Adrenal gland (tissue), 12 donors: ENCODE results near the gene COPZ1. TPM values are rescaled to one million over a fixed set of nuclear protein-coding genes. Genes with fewer than 3 reads are reported as not detected.

Experiments
- DNase-seq, 7 donors: peaks; one replicate each; pipeline ENCODE4 v3.0.0-alpha.2; 2019 to 2020
- H3K27ac ChIP-seq, 5 donors: fragments of 200-600 bp; sonication (generic) in 4 of 5; 1 replicate in 3 of 5; 2 replicates in 2 of 5; pipeline versions ENCODE4 v1.5.1 to v1.8.0; 2016 to 2020; ENCODE audit warnings: mild to moderate bottlenecking in 1 of 5
- H3K27me3 ChIP-seq: fragments of 200-600 bp; 2 replicates; pipeline ENCODE4 v1.8.0; 2021
- H3K36me3 ChIP-seq, 2 donors: fragments of 200-600 bp; replicated peaks in 1 of 2; 1 replicate in 1 of 2; 2 replicates in 1 of 2; pipeline versions ENCODE4 v1.5.1 to v1.8.0; 2018 to 2022
- H3K4me1 ChIP-seq, 2 donors: fragments of 200-600 bp; replicated peaks in 1 of 2; 1 replicate in 1 of 2; 2 replicates in 1 of 2; pipeline versions ENCODE4 v1.5.1 to v1.8.0; 2018 to 2021
- H3K4me3 ChIP-seq, 4 donors: fragments of 200-600 bp; sonication (generic) in 3 of 4; one replicate each; pipeline ENCODE4 v1.5.1; 2016 to 2018
- H3K9me3 ChIP-seq, 3 donors: fragments of 200-600 bp; sonication (generic) in 1 of 3; replicated peaks in 1 of 3; 1 replicate in 2 of 3; 2 replicates in 1 of 3; pipeline versions ENCODE4 v1.5.1 to v1.8.0; 2016 to 2021
- POLR2A ChIP-seq, 2 donors: fragments of 450-650 bp; IDR thresholded peaks; one replicate each; pipeline ENCODE4 v1.6.1; 2017; ENCODE audit warnings: antibody characterized with exemption in 2 of 2, mild to moderate bottlenecking in 2 of 2, moderate library complexity in 1 of 2
- WGBS, 4 donors: extraction: QIAGEN DNeasy Blood & Tissue Kit in 2 of 4; methylation state at CpG; one replicate each; pipeline versions ENCODE4 v1.1.5 to v1.1.7; 2013 to 2017; 5-methylcytosine and 5-hydroxymethylcytosine counted together
- intact Hi-C, 2 donors: fragments of 100-400 bp; cut with DNase I; formaldehyde crosslinking; loops; one replicate each; pipeline versions ENCODE4 v1.14.1 to v1.15.0; 2022 to 2023
- polyA plus RNA-seq, 3 donors: library from polyadenylated mRNA; stranded (reverse); fragments of 200-250 nt in 2 of 3; fragments of 350-450 nt in 1 of 3; fragmentation: Illumina TruSeq in 1 of 3; extraction: RNeasy Lipid Tissue Mini Kit (QIAGEN cat#74804) in 1 of 3; gene quantifications; one replicate each; pipeline ENCODE4 v1.2.3, GENCODE V29; 2013 to 2014
- total RNA-seq, 9 donors: library from RNA; depleted of rRNA in 4 of 9; stranded (reverse); fragments of >200 nt in 4 of 9; fragments of 120-200 nt in 1 of 9; fragmentation: NEBNext Ultra II Directional in 1 of 9; extraction: Animal tissue kit (Norgen Biotek cat#: 25700) in 1 of 9; gene quantifications; one replicate each; pipeline versions ENCODE4 v1.1.0 to v1.2.4, GENCODE V29; 2013 to 2023
- TF ChIP-seq, protein P1 (sequence below), 6 experiments: fragments of 450-650 bp in 4 of 6; fragments of 200-600 bp in 2 of 6; sonication (generic) in 1 of 6; IDR thresholded peaks; 1 replicate in 5 of 6; 2 replicates in 1 of 6; pipeline versions ENCODE4 v1.5.1 to v1.8.0; 2016 to 2021; ENCODE audit warnings: antibody characterized with exemption in 6 of 6, mild to moderate bottlenecking in 2 of 6, moderate library complexity in 1 of 6
- donor health status: healthy with polysubstance abuse.
- donor health status: Bipolar disorder and iron deficiency.
- donor health status: DM: yes; HTN: yes; CAD: no.
- donor health status: DM: no; HTN: no; CAD: no.
- donor health status: DM: no; HTN: no; CAD: no.
- donor health status: DM: yes; HTN: yes; CAD: no.

The COPZ1 gene
- total and polyA plus RNA-seq, 12 donors, result 54.7 to 252 (median 152) TPM

DNA sequence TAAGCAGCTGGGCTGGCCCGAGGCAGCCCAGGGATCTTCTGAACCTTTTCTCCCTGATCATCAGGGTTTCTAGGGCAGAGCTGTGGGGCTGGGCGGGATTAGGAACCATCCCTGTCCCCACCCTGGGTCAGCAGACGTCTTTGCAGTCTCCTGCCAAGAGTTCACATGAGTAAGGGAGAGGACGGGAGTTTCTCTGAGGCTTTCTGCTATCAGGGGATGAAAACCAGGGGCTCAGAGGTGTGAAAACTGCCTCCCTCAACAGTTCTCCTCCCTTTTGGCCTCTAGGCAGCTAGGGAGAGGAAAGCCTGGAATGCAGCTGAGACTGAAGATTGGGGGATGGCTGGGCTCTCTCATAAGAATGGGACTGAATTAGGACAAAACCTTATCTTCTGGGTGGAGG lies 51.7 kb downstream of the COPZ1 start:
- no peaks in the 10 kb centered on the region for H3K36me3 ChIP-seq
- 77 to 86% (median 81%) methylated on average over 4 of the region's 4 CpGs for WGBS, 4 donors
- no peaks in the 10 kb centered on the region for H3K27me3 ChIP-seq
- H3K4me1 ChIP-seq, result peaks cover 5 to 28% of the 10 kb centered on the region in 2 donors
- TF ChIP-seq, protein P1, sequence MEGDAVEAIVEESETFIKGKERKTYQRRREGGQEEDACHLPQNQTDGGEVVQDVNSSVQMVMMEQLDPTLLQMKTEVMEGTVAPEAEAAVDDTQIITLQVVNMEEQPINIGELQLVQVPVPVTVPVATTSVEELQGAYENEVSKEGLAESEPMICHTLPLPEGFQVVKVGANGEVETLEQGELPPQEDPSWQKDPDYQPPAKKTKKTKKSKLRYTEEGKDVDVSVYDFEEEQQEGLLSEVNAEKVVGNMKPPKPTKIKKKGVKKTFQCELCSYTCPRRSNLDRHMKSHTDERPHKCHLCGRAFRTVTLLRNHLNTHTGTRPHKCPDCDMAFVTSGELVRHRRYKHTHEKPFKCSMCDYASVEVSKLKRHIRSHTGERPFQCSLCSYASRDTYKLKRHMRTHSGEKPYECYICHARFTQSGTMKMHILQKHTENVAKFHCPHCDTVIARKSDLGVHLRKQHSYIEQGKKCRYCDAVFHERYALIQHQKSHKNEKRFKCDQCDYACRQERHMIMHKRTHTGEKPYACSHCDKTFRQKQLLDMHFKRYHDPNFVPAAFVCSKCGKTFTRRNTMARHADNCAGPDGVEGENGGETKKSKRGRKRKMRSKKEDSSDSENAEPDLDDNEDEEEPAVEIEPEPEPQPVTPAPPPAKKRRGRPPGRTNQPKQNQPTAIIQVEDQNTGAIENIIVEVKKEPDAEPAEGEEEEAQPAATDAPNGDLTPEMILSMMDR (IDR thresholded peaks at IDR 0.05), result no peak
- TF ChIP-seq POLR2A (IDR thresholded peaks at IDR 0.05), result no peak
- H3K9me3 ChIP-seq, result no peaks in the 10 kb centered on the region
- DNase-seq, result no peak
- intact Hi-C loops, result no loop called here
- no peak overlapping the region for H3K4me3 ChIP-seq
- no peak overlapping the region for H3K27ac ChIP-seq

DNA sequence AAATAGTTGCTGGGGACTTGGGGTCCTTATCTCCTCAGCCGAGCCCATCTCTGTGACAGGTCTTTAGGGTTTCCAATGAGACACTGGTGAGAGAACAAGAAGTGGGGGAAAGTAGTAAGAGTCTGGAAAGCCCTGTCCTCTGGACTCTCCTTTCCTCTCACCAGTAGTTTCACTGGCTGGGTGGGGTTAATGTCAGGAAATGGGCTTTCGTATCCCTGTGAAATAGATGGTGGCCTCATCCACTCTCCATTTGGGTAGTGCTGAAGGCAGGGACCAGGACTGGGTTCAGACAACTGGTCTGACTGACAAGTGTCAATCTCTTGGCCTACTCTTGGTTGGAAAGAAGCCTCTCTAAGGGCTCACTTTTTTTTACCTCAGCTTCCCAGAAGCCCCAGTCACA lies 52.1 kb downstream of the COPZ1 start:
- Histone ChIP-seq H3K9me3 (no peaks in the 10 kb centered on the region), H3K27me3 (no peaks in the 10 kb centered on the region), H3K27ac (no peak overlapping the region), H3K36me3 (no peaks in the 10 kb centered on the region), H3K4me1 (peaks cover 5 to 24% of the 10 kb centered on the region in 2 donors), H3K4me3 (no peak overlapping the region)
- TF ChIP-seq, protein P1 (IDR thresholded peaks at IDR 0.05), result no peak
- TF ChIP-seq POLR2A (IDR thresholded peaks at IDR 0.05), result no peak
- intact Hi-C loops, result no loop called here
- no peak for DNase-seq
- WGBS, 4 donors, result 83 to 97% (median 88%) methylated on average over 2 of the region's 2 CpGs

DNA sequence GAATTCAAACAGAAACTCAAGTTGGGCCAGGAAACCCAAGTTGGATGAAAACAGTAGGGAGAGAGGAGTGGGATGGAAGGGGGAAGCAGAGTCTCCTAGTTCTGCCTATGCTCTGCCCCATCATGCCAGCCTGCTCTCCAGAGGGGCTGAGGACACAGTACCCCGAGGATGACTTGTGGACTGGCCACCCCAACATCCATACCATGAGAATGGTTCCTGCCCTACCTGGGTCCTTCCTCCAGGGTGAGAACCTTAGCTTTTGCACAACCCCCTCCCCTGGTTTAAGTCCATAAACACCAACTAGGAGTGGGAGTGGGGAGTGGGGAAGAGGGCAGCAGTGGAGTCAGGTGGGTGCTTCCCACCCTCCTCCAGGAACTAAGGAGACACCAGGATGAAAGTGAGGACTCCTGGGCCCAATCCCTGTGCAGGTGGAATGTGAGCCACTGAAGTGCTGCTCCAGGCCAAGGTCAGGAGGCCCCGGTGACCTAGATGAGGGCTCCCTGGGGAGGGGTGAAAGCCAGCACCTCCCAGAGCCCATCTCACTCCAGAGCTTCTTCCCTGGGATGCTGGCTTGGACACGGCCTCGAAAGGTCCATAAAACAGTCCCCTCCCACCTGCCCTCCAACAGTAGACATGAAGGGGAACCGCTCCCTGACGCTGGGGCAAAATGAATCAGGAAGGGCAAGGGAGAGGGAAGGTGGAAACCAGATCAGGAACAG lies 53.0 kb downstream of the COPZ1 start:
- Histone ChIP-seq H3K36me3 (no peaks in the 10 kb centered on the region), H3K4me1 (peaks cover 5 to 18% of the 10 kb centered on the region in 2 donors), H3K27me3 (no peaks in the 10 kb centered on the region), H3K9me3 (no peaks in the 10 kb centered on the region), H3K4me3 (no peak overlapping the region), H3K27ac (no peak overlapping the region)
- intact Hi-C loops, result no loop called here
- DNase-seq, result no peak
- no peak for TF ChIP-seq POLR2A (IDR thresholded peaks at IDR 0.05)
- TF ChIP-seq, protein P1 (IDR thresholded peaks at IDR 0.05), result no peak
- WGBS, 4 donors, result 66 to 84% (median 70%) methylated on average over 6 of the region's 6 CpGs

DNA sequence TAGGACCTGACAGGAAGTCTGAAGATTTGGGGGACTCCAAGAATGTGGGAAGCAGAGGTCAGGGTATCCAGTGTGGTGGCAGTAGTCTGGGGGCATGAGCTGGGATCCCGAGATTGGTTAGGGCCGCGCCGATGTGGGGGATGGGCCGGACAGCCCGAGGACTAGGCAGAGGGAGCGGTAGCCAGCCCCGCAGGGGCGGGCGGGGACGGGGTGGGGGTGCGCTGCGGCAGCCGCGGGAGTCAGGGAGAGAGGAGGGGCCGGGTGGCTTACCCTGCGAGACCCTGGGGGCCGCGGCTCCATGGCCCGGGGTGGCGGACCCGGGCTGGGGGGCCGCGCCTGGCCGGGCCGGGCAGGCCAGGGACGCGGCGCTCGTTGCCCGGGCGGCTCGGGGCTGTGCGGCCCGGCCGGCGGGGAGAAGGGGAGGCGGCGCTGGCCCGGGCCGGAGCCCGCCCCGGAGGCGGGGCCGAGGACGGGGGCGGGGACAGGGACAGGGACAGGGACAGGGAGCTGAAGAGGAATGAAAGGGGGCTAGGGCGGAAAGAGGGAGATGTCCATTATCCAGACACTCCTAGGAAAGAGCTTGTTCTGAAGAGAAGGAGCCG lies 54.0 kb downstream of the COPZ1 start:
- Histone ChIP-seq H3K4me1 (peaks cover 5 to 18% of the 10 kb centered on the region in 2 donors), H3K27ac (peak overlapping the region in 4 of 5 donors; percentile 24 to 77 (median 45)), H3K9me3 (no peaks in the 10 kb centered on the region), H3K4me3 (peak overlapping the region in 1 of 4 donors; percentile 67), H3K36me3 (no peaks in the 10 kb centered on the region), H3K27me3 (no peaks in the 10 kb centered on the region)
- TF ChIP-seq, protein P1 (IDR thresholded peaks at IDR 0.05), result no peak
- peak in 1 of 2 donors; percentile 1 for TF ChIP-seq POLR2A (IDR thresholded peaks at IDR 0.05)
- peak in 5 of 7 donors; percentile 58 to 74 (median 71) for DNase-seq
- intact Hi-C loops, result no loop called here
- WGBS, 4 donors, result 8 to 58% (median 10%) methylated on average over 25 to 49 of the region's 49 CpGs
